Vagina (tissue), 2 donors: ENCODE measurements around the gene KCNG2. TPM values are rescaled to one million over a fixed set of nuclear protein-coding genes. Genes with fewer than 3 reads are reported as not detected.
A peak's percentile ranks its signal among the peaks of the same experiment; 100 is the strongest.

Source experiments
- DNase-seq, 2 donors: peaks; one replicate each; pipeline ENCODE4 v3.0.0-alpha.2; 2017; ENCODE audit errors: extremely low spot score in 2 of 2
- H3K27ac ChIP-seq: fragments of 200-600 bp; sonication (generic); one replicate; pipeline ENCODE4 v1.5.1; 2019
- H3K27me3 ChIP-seq: fragments of 200-600 bp; sonication (generic); one replicate; pipeline ENCODE4 v1.5.1; 2019
- H3K36me3 ChIP-seq, 2 donors: fragments of 200-600 bp; sonication (generic); one replicate each; pipeline ENCODE4 v1.5.1; 2017 to 2019
- H3K4me1 ChIP-seq: fragments of 200-600 bp; sonication (generic); one replicate; pipeline ENCODE4 v1.5.1; 2019
- H3K4me3 ChIP-seq, 2 donors: fragments of 200-600 bp; sonication (generic); 1 replicate in 1 of 2; 2 replicates in 1 of 2; pipeline ENCODE4 v1.5.1; 2016 to 2019
- H3K9me3 ChIP-seq: fragments of 200-600 bp; sonication (generic); one replicate; pipeline ENCODE4 v1.5.1; 2019
- CTCF ChIP-seq, 3 experiments: fragments of 450-650 bp in 2 of 3; fragments of 200-600 bp in 1 of 3; sonication (generic) in 1 of 3; IDR thresholded peaks; one replicate each; pipeline ENCODE4 v1.5.1; 2017 to 2019; ENCODE audit warnings: antibody characterized with exemption in 3 of 3, mild to moderate bottlenecking in 2 of 3, moderate library complexity in 2 of 3
- POLR2A ChIP-seq, 2 donors: fragments of 450-650 bp; IDR thresholded peaks; one replicate each; pipeline ENCODE4 v1.6.1; 2017; ENCODE audit warnings: antibody characterized with exemption in 2 of 2, mild to moderate bottlenecking in 2 of 2, moderate library complexity in 2 of 2
- POLR2AphosphoS5 ChIP-seq, 2 donors: sonication (generic); formaldehyde crosslinking; IDR thresholded peaks; one replicate each; pipeline ENCODE4 v1.9.0; 2017; ENCODE audit warnings: antibody characterized with exemption in 2 of 2, mild to moderate bottlenecking in 2 of 2, low read depth in 1 of 2; ENCODE audit not compliant: insufficient read depth in 1 of 2
- intact Hi-C: fragments of 100-400 bp; cut with DNase I; formaldehyde crosslinking; loops from one replicate; pipeline ENCODE4 v1.15.1; 2023
- total RNA-seq: library from RNA; depleted of rRNA; stranded (reverse); fragments of >200 nt; gene quantifications from one replicate; pipeline ENCODE4 v1.2.3, GENCODE V29; 2016

The KCNG2 gene
- total RNA-seq, 1 donor from 2014 or later, result not detected

GRCh38 chr18:79898952-79899608 lies 101.3 kb downstream of the KCNG2 start:
- intact Hi-C loops, result no loop called here
- H3K4me3 ChIP-seq, result no peak overlapping the region
- peak in 1 of 2 donors; percentile 49 for DNase-seq
- TF ChIP-seq POLR2A (IDR thresholded peaks at IDR 0.05) (no peak), POLR2AphosphoS5 (IDR thresholded peaks at IDR 0.05; ENCODE audit: insufficient read depth in 1 of 2, low read depth in 1 of 2) (no peak), CTCF (IDR thresholded peaks at IDR 0.05) (no peak)
- H3K27ac ChIP-seq, result no peak overlapping the region
- H3K36me3 ChIP-seq, result peaks cover 0 to 20% of the 10 kb centered on the region in 2 donors
- no peaks in the 10 kb centered on the region for H3K27me3 ChIP-seq
- peaks cover 3% of the 10 kb centered on the region for H3K9me3 ChIP-seq
- no peaks in the 10 kb centered on the region for H3K4me1 ChIP-seq

GRCh38 chr18:79899609-79900445 lies 102.1 kb downstream of the KCNG2 start:
- no peak overlapping the region for H3K4me3 ChIP-seq
- no peaks in the 10 kb centered on the region for H3K27me3 ChIP-seq
- peaks cover 7% of the 10 kb centered on the region for H3K4me1 ChIP-seq
- intact Hi-C loops, result no loop called here
- peak in 1 of 2 donors; percentile 62 for DNase-seq
- H3K27ac ChIP-seq, result no peak overlapping the region
- no peak for TF ChIP-seq POLR2A (IDR thresholded peaks at IDR 0.05)
- TF ChIP-seq POLR2AphosphoS5 (IDR thresholded peaks at IDR 0.05; ENCODE audit: insufficient read depth in 1 of 2, low read depth in 1 of 2), result no peak
- no peak for TF ChIP-seq CTCF (IDR thresholded peaks at IDR 0.05)
- peaks cover 3% of the 10 kb centered on the region for H3K9me3 ChIP-seq
- H3K36me3 ChIP-seq, result peaks cover 0 to 26% of the 10 kb centered on the region in 2 donors

GRCh38 chr18:79900610-79901570 lies 103.2 kb downstream of the KCNG2 start:
- DNase-seq, result peak in 1 of 2 donors; percentile 79
- intact Hi-C loops, result no loop called here
- Histone ChIP-seq H3K27me3 (no peaks in the 10 kb centered on the region), H3K4me1 (peaks cover 11% of the 10 kb centered on the region), H3K9me3 (peaks cover 3% of the 10 kb centered on the region), H3K36me3 (peaks cover 0 to 26% of the 10 kb centered on the region in 2 donors), H3K4me3 (no peak overlapping the region), H3K27ac (no peak overlapping the region)
- TF ChIP-seq POLR2A (IDR thresholded peaks at IDR 0.05) (no peak), CTCF (IDR thresholded peaks at IDR 0.05) (no peak), POLR2AphosphoS5 (IDR thresholded peaks at IDR 0.05; ENCODE audit: insufficient read depth in 1 of 2, low read depth in 1 of 2) (no peak)

GRCh38 chr18:79901665-79902064 lies 103.9 kb downstream of the KCNG2 start:
- Histone ChIP-seq H3K9me3 (peaks cover 3% of the 10 kb centered on the region), H3K36me3 (peaks cover 0 to 26% of the 10 kb centered on the region in 2 donors), H3K4me3 (no peak overlapping the region), H3K4me1 (peaks cover 11% of the 10 kb centered on the region), H3K27me3 (no peaks in the 10 kb centered on the region), H3K27ac (no peak overlapping the region)
- intact Hi-C loops, result no loop called here
- peak in 1 of 2 donors; percentile 40 for DNase-seq
- TF ChIP-seq CTCF (IDR thresholded peaks at IDR 0.05) (no peak), POLR2A (IDR thresholded peaks at IDR 0.05) (no peak), POLR2AphosphoS5 (IDR thresholded peaks at IDR 0.05; ENCODE audit: insufficient read depth in 1 of 2, low read depth in 1 of 2) (no peak)
